ENCODE measurements around the gene DNAJC27.

DNA sequence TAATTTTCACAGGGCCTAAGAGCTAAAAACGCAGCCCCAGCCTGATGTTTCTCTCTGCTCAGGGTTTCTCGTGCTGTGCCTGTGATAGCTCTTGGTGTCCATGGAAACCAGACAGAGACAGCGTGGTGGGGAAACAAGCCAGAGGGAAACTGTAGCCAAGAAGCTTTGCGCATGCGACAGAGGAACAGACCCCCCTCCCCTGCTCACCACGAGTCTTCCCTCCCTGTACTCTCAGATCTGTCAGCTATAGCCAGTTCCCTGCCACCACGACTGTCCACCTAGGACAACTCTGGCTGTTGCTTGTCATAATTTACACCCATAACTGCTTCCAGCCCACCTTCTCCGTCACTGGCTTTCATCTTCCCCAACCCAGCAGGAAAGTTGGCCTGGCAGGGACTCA is 13.2 kb upstream of the DNAJC27 start:
- no peak for TF ChIP-seq POLR2A (IDR thresholded peaks at IDR 0.05)
- TF ChIP-seq, protein P1, sequence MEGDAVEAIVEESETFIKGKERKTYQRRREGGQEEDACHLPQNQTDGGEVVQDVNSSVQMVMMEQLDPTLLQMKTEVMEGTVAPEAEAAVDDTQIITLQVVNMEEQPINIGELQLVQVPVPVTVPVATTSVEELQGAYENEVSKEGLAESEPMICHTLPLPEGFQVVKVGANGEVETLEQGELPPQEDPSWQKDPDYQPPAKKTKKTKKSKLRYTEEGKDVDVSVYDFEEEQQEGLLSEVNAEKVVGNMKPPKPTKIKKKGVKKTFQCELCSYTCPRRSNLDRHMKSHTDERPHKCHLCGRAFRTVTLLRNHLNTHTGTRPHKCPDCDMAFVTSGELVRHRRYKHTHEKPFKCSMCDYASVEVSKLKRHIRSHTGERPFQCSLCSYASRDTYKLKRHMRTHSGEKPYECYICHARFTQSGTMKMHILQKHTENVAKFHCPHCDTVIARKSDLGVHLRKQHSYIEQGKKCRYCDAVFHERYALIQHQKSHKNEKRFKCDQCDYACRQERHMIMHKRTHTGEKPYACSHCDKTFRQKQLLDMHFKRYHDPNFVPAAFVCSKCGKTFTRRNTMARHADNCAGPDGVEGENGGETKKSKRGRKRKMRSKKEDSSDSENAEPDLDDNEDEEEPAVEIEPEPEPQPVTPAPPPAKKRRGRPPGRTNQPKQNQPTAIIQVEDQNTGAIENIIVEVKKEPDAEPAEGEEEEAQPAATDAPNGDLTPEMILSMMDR (IDR thresholded peaks at IDR 0.05), result no peak
- no peak for TF ChIP-seq EP300 (IDR thresholded peaks at IDR 0.05; ENCODE audit: low read depth)

Measured in transverse colon (tissue), 3 donors.